GM18868 (cell line): ENCODE measurements around the gene MTCL1.
A peak's percentile ranks its signal among the peaks of the same experiment; 100 is the strongest.

ENCODE experiments used
- ATAC-seq: cut with Tn5 transposase; IDR thresholded peaks from one replicate; pipeline ENCODE4 v1.9.1; 2021; ENCODE audit warnings: mild to moderate bottlenecking, moderate library complexity; ENCODE audit not compliant: unreplicated experiment

Gene MTCL1

GRCh38 chr18:8686611-8687010 lies 18.7 kb upstream of the MTCL1 start:
- no peak for ATAC-seq

GRCh38 chr18:8688216-8688800 lies 17.0 kb upstream of the MTCL1 start:
- ATAC-seq: no peak

GRCh38 chr18:8688816-8689215 lies 16.5 kb upstream of the MTCL1 start:
- no peak for ATAC-seq

DNA sequence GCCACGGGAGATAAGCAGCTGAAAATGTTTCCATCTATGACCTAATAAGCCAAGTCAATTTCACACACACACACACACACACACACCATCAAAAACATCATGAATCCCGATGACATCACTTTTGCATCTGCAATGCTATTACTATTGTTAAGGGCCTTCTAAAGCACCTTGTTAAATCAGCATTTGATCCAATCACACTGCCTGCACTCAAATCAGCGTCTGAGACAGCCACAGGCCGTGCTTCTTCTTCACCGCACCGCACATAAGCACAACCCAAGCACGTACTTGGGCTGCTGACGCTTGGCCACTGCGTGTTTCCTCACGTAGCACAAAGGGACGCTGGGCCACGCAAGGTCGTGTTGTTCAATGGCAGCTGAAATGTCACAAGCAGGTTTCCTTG lies 15.8 kb upstream of the MTCL1 start:
- ATAC-seq: no peak

- no peak for ATAC-seq
Measured at GRCh38 chr18:8694891-8695290, 10.5 kb upstream of the MTCL1 start.

DNA sequence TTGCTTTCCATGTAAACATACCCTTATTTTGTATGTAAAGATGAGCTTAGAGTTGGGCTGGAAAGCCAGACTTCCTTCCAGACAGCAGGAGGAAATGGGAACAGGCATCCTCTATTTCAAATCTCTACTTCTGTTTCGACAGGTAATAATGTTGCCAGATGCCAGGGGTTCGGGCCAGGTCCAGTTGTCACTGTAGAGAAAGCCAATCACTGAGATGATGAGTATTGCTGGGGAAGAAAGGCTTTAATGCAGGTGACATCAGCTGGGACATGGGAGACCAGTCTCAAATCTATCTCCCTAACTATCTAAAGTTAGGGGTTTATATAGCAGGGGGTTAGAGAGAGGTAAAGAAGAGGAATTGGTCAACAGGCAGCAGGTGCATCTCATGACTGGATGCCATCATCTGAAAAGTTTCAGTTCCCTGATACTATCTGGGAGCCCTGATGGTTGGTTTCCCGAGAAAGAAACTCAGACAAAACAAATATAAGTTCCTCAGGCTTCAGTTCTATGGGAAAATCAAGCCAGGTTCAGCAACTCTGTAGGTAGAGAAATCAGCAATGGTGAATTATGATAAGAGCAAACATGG lies 9.3 kb upstream of the MTCL1 start:
- ATAC-seq: peak; percentile 87

GRCh38 chr18:8696749-8697211 lies 8.6 kb upstream of the MTCL1 start:
- peak; percentile 76 for ATAC-seq

DNA sequence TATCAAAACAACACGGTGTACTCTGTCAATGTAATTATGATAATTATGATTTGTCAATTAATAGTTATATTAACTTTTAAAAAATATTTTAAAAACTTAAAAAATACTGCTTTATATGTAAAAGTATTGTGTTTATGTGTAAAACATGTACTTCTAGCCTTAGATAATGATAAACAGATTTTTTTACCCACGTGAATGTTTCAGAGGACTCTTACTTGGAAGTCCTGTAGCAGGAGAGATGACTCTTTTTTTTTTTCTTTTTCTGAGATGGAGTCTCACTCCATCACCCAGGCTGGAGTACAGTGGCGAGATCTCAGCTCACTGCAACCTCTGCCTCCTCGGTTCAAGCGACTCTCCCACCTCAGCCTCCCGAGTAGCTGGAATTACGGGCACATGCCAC lies 6.2 kb upstream of the MTCL1 start:
- no peak for ATAC-seq

DNA sequence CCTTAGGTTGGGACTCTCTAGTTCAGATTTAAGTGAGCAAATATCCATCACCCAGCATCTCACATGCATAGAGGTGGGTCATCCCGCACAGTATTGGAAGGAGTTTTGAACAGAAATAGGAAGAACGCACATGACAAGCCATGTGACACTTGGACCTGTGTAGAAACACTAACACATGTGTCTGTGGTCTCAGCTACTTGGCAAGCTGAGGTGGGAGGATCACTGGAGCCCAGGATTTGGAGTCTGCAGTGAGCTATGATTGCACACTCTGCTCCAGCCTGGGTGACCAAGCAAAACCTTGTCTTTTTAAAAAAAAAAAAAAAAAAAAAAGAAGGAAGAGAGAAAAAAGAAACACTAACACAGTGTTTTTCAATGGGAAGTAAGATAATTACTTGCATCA lies 5.4 kb upstream of the MTCL1 start:
- ATAC-seq: no peak

DNA sequence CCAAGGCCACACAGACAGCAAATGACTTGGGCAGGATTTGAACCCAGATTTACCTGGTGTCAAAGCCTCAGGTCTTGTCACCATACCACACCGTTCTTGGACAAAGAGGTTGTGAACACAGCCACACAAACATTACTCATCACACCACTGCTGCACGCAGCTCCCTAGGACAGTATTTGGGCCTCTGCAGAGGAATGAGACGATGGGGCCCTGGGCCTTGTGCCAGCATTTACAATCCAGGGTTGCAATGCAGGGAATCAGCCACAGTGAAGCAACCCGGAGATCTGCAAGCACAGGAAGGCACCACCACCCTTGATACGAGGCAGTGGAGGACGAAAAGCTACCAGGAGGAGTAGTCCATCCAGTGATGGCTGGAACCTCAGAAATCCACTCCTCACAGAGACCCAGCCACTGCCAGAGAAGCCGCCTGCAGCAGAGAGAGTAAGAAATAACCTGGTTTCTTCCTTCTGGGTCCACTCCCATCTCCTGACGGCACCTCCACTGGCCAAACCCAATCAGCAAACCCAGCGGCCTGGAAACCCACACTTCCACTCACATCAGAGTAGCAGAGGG lies 3.7 kb upstream of the MTCL1 start:
- ATAC-seq: no peak

DNA sequence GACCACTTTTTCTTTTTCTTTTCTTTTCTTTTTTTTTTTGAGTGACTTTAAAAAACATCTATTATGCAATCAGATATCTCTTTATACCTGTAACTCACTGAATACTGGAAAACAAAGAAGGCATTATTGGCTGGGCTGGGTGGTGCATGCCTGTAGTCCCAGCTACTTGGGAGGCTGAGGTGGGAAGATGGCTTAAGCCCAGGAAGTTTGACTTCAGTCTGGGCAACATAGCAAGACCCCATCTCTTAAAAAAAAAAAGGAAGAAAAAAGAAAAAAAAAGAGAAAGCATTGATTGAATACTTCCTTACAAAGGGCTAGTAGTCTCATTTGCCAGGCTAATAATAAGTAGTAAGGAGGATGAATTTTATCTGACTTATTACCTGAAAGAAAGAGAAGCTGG lies 2.7 kb upstream of the MTCL1 start:
- no peak for ATAC-seq

DNA sequence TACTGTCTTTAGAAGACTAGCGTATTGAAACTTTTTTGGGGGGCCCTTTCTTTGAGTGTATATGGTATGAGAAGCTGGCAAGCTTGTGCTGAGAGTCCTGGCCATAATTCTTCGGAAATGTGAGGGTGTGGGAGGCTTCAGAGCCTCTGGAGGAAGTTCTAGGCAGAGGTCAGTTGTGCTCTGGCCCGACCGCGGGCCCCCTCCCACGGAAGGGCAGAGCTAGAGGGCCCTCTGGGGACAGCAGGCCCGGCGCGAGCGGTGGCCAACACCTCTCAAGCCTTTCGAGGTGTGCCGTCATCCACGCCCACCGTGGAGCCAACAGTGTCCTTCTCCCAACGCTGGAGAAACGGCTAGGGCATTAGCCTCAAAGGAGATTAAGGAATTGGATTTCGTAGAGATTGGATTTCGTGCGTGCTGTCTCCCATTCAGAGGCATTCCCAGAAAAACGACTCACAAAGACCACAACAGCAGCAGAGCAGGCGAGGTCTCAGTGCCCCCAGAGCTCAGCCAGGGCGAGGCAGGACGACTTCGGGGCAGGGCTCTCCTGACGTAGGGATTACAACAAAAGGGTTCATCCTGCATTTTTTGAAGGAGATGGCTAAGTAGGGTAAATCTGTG lies 2.2 kb upstream of the MTCL1 start:
- no peak for ATAC-seq

- no peak for ATAC-seq
Measured at GRCh38 chr18:8703781-8704301, 1.5 kb upstream of the MTCL1 start.

DNA sequence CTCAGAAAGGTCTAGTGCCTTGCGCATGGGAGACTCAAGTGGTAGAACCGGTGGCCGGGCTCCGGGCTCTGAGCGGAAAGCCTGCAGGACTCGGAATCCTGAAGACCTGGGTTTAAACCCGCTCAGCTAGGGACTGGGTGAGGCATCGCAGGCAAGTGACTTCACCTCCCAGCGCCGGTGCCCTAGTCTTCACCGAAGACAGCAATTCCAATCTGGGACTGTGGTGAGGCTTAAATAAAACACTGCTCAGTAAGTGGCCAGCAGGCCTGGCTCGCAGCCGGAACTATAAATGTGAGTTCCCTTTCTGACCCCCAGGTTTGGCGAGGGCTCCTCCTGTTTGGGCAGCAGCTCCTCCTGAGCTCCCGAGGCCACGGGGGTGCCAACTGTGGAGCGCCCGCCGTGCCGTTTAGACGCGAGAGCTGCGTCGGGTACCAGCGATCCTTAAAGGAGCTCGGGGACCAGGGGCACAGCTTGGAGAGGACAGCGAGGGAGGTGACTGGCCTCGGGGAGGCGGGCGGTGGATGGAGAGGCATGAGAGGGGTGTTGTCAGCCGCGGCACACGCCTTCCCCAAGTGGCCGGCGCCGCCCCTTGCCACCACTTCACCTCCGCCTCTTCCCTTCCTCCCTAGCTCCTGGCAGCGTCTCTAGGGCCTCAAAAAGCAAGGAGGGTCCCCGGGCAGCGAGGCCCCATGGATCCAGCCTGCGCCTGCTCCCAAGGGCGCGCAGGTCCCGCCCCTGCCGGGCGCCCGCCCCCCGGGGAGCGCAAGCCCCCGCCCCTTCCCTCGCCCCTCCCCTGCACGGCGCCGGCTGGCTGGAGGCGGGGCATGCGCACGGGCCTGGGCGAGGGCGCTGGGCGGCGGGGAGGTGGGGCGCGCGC lies 757 bp upstream of the MTCL1 start:
- ATAC-seq: peak; percentile 90

- ATAC-seq: no peak
Measured at GRCh38 chr18:8705961-8706790, 820 bp downstream of the MTCL1 start.

GRCh38 chr18:8706791-8707555 lies 1.6 kb downstream of the MTCL1 start:
- no peak for ATAC-seq

GRCh38 chr18:8707556-8708300 lies 2.4 kb downstream of the MTCL1 start:
- no peak for ATAC-seq

DNA sequence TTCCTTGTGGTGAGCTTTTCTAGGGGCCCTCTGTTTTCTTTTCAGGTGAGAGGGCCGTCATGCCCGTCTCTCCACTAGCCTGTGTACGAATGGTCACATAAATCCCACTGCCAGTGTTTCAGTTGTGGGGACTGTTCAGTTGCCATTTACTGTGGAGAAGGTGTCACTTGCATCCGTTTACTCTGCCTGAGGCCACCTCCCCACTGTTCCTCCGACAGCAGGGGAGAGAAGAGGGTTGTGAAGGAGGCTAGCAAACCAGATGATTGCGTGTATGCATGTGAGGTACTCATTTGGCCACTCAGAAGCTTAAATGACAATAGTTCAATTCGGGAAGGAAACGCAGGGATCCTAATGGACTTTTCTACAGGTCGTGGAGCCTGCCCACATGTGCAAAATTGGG lies 3.3 kb downstream of the MTCL1 start:
- no peak for ATAC-seq
